SU-DHL-6 (cell line): ENCODE measurements around the gene NSUN2.

Experiments
- CTCF ChIP-seq: fragments of 200-600 bp; sonication (generic); IDR thresholded peaks from one replicate; pipeline ENCODE4 v1.5.1; 2017; ENCODE audit warnings: antibody characterized with exemption, mild to moderate bottlenecking, low read length, moderate library complexity; ENCODE audit not compliant: insufficient read depth, poor library complexity, severe bottlenecking
- EZH2phosphoT487 ChIP-seq: fragments of 200-600 bp; sonication (generic), shearing (Covaris generic); conservative IDR thresholded peaks from 2 replicates; pipeline ENCODE4 v1.6.1; 2018; ENCODE audit warnings: mild to moderate bottlenecking, antibody characterized with exemption, low read length, moderate library complexity, mixed read lengths

- TF ChIP-seq CTCF (no peak), EZH2phosphoT487 (no peak)
These were observed 30.4 kb downstream of the NSUN2 start for GRCh38 chr5:6602441-6602840.
